ENCODE results near the gene SPEF2.

Gene SPEF2

DNA sequence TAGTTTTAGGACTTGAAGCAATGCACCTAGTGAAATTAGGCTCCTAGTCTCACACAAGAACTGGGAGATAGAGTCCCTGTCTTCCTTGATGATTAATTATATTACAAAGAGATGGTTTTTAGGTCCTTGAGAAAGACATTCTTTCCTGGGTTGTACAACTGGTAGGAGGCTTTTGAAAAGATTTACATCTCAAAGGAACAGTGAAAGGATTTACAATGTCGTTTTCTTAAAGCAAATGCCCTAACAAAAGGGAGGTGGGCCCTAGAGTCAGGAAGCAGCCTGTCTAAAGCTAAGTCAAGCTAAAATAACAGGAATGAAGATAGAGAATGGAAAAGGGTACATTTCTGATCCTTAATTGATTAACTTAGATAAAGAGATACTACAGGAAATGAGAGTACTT is 136.8 kb downstream of the SPEF2 start:
- TF ChIP-seq SNAI2 (CRISPR knock-in tag; IDR thresholded peaks at IDR 0.05) (no peak), PPARA (CRISPR knock-in tag; IDR thresholded peaks at IDR 0.05; ENCODE audit: borderline replicate concordance) (no peak), GLIS3 (CRISPR knock-in tag; IDR thresholded peaks at IDR 0.05) (no peak), ARNTL (CRISPR knock-in tag; IDR thresholded peaks at IDR 0.05; ENCODE audit: borderline replicate concordance, low read depth) (no peak), CSDC2 (CRISPR knock-in tag; IDR thresholded peaks at IDR 0.05) (no peak)

DNA sequence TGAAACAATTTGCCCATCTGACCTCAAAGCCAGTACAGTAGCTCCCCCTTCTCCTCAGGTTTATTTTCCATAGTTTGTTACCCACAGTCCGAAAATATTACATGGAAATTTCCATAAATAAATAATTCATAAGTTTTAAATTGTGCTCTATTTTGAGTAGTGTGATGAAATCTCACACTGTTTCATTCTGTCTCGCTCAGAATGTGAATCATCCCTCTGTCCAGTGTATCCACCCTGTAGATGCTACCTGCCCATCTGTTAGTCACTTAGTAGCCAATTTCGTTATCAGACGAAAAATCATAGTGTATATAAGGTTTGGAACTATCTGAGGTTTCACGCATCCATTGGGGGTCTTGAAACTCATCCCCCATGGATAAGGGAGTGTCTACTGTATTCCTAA is 138.3 kb downstream of the SPEF2 start:
- TF ChIP-seq ZNF565 (CRISPR knock-in tag; conservative IDR thresholded peaks at IDR 0.05; ENCODE audit: low read depth) (no peak), RARB (CRISPR knock-in tag; IDR thresholded peaks at IDR 0.05) (no peak), CSDC2 (CRISPR knock-in tag; IDR thresholded peaks at IDR 0.05) (no peak), GLIS3 (CRISPR knock-in tag; IDR thresholded peaks at IDR 0.05) (no peak), ZNF8 (CRISPR knock-in tag; IDR thresholded peaks at IDR 0.05) (no peak), PPARA (CRISPR knock-in tag; IDR thresholded peaks at IDR 0.05; ENCODE audit: borderline replicate concordance) (no peak), ZNF70 (CRISPR knock-in tag; IDR thresholded peaks at IDR 0.05) (no peak), ARNTL (CRISPR knock-in tag; IDR thresholded peaks at IDR 0.05; ENCODE audit: borderline replicate concordance, low read depth) (no peak), CREB5 (CRISPR knock-in tag; IDR thresholded peaks at IDR 0.05; ENCODE audit: low read depth) (no peak), OSR1 (CRISPR knock-in tag; IDR thresholded peaks at IDR 0.05) (no peak), BACH2 (CRISPR knock-in tag; IDR thresholded peaks at IDR 0.05; ENCODE audit: borderline replicate concordance) (no peak), ZFP3 (CRISPR knock-in tag; IDR thresholded peaks at IDR 0.05) (no peak), ZC3H10 (CRISPR knock-in tag; IDR thresholded peaks at IDR 0.05) (no peak)
- TF ChIP-seq, protein P1, sequence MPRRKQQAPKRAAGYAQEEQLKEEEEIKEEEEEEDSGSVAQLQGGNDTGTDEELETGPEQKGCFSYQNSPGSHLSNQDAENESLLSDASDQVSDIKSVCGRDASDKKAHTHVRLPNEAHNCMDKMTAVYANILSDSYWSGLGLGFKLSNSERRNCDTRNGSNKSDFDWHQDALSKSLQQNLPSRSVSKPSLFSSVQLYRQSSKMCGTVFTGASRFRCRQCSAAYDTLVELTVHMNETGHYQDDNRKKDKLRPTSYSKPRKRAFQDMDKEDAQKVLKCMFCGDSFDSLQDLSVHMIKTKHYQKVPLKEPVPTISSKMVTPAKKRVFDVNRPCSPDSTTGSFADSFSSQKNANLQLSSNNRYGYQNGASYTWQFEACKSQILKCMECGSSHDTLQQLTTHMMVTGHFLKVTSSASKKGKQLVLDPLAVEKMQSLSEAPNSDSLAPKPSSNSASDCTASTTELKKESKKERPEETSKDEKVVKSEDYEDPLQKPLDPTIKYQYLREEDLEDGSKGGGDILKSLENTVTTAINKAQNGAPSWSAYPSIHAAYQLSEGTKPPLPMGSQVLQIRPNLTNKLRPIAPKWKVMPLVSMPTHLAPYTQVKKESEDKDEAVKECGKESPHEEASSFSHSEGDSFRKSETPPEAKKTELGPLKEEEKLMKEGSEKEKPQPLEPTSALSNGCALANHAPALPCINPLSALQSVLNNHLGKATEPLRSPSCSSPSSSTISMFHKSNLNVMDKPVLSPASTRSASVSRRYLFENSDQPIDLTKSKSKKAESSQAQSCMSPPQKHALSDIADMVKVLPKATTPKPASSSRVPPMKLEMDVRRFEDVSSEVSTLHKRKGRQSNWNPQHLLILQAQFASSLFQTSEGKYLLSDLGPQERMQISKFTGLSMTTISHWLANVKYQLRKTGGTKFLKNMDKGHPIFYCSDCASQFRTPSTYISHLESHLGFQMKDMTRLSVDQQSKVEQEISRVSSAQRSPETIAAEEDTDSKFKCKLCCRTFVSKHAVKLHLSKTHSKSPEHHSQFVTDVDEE (CRISPR knock-in tag; IDR thresholded peaks at IDR 0.05): no peak
- TF ChIP-seq, protein P2, sequence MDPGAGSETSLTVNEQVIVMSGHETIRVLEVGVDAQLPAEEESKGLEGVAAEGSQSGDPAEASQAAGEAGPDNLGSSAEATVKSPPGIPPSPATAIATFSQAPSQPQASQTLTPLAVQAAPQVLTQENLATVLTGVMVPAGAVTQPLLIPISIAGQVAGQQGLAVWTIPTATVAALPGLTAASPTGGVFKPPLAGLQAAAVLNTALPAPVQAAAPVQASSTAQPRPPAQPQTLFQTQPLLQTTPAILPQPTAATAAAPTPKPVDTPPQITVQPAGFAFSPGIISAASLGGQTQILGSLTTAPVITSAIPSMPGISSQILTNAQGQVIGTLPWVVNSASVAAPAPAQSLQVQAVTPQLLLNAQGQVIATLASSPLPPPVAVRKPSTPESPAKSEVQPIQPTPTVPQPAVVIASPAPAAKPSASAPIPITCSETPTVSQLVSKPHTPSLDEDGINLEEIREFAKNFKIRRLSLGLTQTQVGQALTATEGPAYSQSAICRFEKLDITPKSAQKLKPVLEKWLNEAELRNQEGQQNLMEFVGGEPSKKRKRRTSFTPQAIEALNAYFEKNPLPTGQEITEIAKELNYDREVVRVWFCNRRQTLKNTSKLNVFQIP (CRISPR knock-in tag; IDR thresholded peaks at IDR 0.05; ENCODE audit: borderline replicate concordance, low read depth): no peak
- ATAC-seq: no peak

More for the DNA sequence above, 136.8 kb downstream of the SPEF2 start:
- ATAC-seq: no peak

- ATAC-seq: no peak
- TF ChIP-seq, protein P2 (CRISPR knock-in tag; IDR thresholded peaks at IDR 0.05; ENCODE audit: borderline replicate concordance, low read depth): no peak
- TF ChIP-seq CSDC2 (CRISPR knock-in tag; IDR thresholded peaks at IDR 0.05) (no peak), ZNF70 (CRISPR knock-in tag; IDR thresholded peaks at IDR 0.05) (no peak)
Observed at GRCh38 chr5:35758151-35758724, 140.6 kb downstream of the SPEF2 start.

DNA sequence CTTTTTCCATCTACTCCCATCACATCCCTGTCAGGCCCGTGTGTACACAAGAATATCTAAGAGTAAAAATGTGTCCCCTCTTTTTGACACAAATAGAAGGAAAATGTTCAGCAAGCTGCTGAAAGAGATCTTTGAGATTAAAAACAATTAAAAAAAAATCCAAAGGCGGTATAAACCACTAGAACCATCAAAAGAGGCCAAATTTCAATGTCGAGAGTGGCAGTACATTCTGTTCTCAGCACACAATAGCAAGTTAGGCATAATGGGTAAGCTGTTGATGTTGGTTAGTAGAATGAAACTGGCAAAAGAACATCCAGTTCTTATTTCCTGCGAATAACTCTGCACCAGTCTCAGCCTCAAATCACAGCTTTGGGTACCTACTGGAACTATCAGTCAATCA is 143.9 kb downstream of the SPEF2 start:
- ATAC-seq: no peak
- TF ChIP-seq, protein P1 (CRISPR knock-in tag; IDR thresholded peaks at IDR 0.05): no peak
- no peak for TF ChIP-seq CREB5 (CRISPR knock-in tag; IDR thresholded peaks at IDR 0.05; ENCODE audit: low read depth)
- no peak for TF ChIP-seq OSR1 (CRISPR knock-in tag; IDR thresholded peaks at IDR 0.05)
- TF ChIP-seq CSDC2 (CRISPR knock-in tag; IDR thresholded peaks at IDR 0.05): no peak
